GM18526 (cell line): ENCODE results near the gene ZNF615.

Experiments used
- POLR2A ChIP-seq: IDR thresholded peaks from 3 replicates; pipeline ENCODE4 v1.6.1; 2011; ENCODE audit not compliant: insufficient read length; ENCODE audit errors: extremely low read depth

The ZNF615 gene

GRCh38 chr19:51983361-51983760 lies 24.6 kb downstream of the ZNF615 start:
- no peak for TF ChIP-seq POLR2A

GRCh38 chr19:51980116-51980736 lies 27.8 kb downstream of the ZNF615 start:
- TF ChIP-seq POLR2A, result no peak

- no peak for TF ChIP-seq POLR2A
These were observed 29.1 kb downstream of the ZNF615 start for GRCh38 chr19:51978882-51979281.

GRCh38 chr19:51977346-51977745 lies 30.7 kb downstream of the ZNF615 start:
- no peak for TF ChIP-seq POLR2A

GRCh38 chr19:51976852-51977251 lies 31.2 kb downstream of the ZNF615 start:
- no peak for TF ChIP-seq POLR2A

- TF ChIP-seq POLR2A, result no peak
These were observed 36.4 kb downstream of the ZNF615 start for GRCh38 chr19:51971624-51972023.

- no peak for TF ChIP-seq POLR2A
These were observed 37.3 kb downstream of the ZNF615 start for GRCh38 chr19:51970718-51971117.

- TF ChIP-seq POLR2A, result no peak
These were observed 42.4 kb downstream of the ZNF615 start for GRCh38 chr19:51965583-51965982.

- TF ChIP-seq POLR2A, result no peak
These were observed 48.2 kb downstream of the ZNF615 start for GRCh38 chr19:51959791-51960190.

GRCh38 chr19:51948975-51949374 lies 59.0 kb downstream of the ZNF615 start:
- no peak for TF ChIP-seq POLR2A

GRCh38 chr19:51946602-51947001 lies 61.4 kb downstream of the ZNF615 start:
- TF ChIP-seq POLR2A, result no peak

- TF ChIP-seq POLR2A, result no peak
These were observed 63.0 kb downstream of the ZNF615 start for GRCh38 chr19:51944798-51945552.
